Measurements from ENCODE around the gene OASL.

OASL gene

GRCh38 chr12:120994589-120995337 is 44.3 kb downstream of the OASL start:
- no peak overlapping the region for H3K27ac Mint-ChIP-seq
- no peaks in the 10 kb centered on the region for H3K4me1 Mint-ChIP-seq
- ATAC-seq (no peak), DNase-seq (no peak)
- H3K36me3 Mint-ChIP-seq (ENCODE audit: low read depth), result no peaks in the 10 kb centered on the region
- peaks cover 6% of the 10 kb centered on the region for H3K27me3 Mint-ChIP-seq
- H3K9me3 Mint-ChIP-seq, result no peaks in the 10 kb centered on the region
- H3K4me3 Mint-ChIP-seq, result no peak overlapping the region

- DNase-seq (no peak), ATAC-seq (no peak)
- Mint-ChIP-seq H3K4me3 (no peak overlapping the region), H3K27ac (no peak overlapping the region), H3K36me3 (ENCODE audit: low read depth) (no peaks in the 10 kb centered on the region), H3K4me1 (no peaks in the 10 kb centered on the region), H3K9me3 (no peaks in the 10 kb centered on the region), H3K27me3 (peaks cover 6% of the 10 kb centered on the region)
Measured at GRCh38 chr12:120994059-120994458, 45.0 kb downstream of the OASL start.

GRCh38 chr12:120993496-120993895 is 45.5 kb downstream of the OASL start:
- DNase-seq (no peak), ATAC-seq (no peak)
- Mint-ChIP-seq H3K4me3 (no peak overlapping the region), H3K27ac (no peak overlapping the region), H3K9me3 (no peaks in the 10 kb centered on the region), H3K27me3 (peaks cover 6% of the 10 kb centered on the region), H3K4me1 (no peaks in the 10 kb centered on the region), H3K36me3 (ENCODE audit: low read depth) (no peaks in the 10 kb centered on the region)

GRCh38 chr12:120992989-120993388 is 46.1 kb downstream of the OASL start:
- Mint-ChIP-seq H3K27ac (no peak overlapping the region), H3K9me3 (no peaks in the 10 kb centered on the region), H3K27me3 (peaks cover 8% of the 10 kb centered on the region), H3K4me1 (no peaks in the 10 kb centered on the region), H3K4me3 (no peak overlapping the region), H3K36me3 (ENCODE audit: low read depth) (no peaks in the 10 kb centered on the region)
- no peak for DNase-seq
- ATAC-seq, result no peak

GRCh38 chr12:120991965-120992364 is 47.1 kb downstream of the OASL start:
- Mint-ChIP-seq H3K27ac (no peak overlapping the region), H3K36me3 (ENCODE audit: low read depth) (no peaks in the 10 kb centered on the region), H3K9me3 (no peaks in the 10 kb centered on the region), H3K4me3 (no peak overlapping the region), H3K27me3 (peaks cover 8% of the 10 kb centered on the region), H3K4me1 (no peaks in the 10 kb centered on the region)
- ATAC-seq (no peak), DNase-seq (no peak)

DNA sequence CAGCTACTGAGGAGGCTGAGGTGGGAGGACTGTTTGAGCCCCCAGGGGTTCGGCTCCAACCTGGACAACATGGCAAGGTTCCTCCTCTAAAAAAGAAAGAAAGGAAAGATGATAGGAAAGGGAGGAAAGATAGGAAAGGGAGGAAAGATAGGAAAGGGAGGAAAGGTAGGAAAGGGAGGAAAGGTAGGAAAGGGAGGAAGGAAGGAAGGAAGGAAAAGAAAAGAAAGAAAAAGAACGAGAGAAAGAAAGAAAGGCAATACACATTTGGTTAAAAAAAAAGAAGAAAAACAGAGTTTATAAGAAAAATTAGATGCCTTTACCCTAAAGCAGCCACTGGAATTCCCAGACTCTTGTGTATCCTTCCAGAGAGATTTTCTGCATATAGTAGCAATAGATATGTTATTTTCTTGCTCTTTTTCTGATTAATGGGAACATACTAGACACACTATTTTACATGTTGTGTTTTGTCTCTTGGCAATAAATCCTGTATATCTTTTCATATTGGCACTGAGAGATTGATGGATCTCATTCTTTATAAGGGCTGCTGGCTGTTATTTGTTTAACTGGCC is 48.5 kb downstream of the OASL start:
- Mint-ChIP-seq H3K27me3 (peaks cover 6% of the 10 kb centered on the region), H3K36me3 (ENCODE audit: low read depth) (no peaks in the 10 kb centered on the region), H3K9me3 (no peaks in the 10 kb centered on the region), H3K4me1 (no peaks in the 10 kb centered on the region), H3K27ac (no peak overlapping the region), H3K4me3 (no peak overlapping the region)
- DNase-seq (no peak), ATAC-seq (no peak)

DNA sequence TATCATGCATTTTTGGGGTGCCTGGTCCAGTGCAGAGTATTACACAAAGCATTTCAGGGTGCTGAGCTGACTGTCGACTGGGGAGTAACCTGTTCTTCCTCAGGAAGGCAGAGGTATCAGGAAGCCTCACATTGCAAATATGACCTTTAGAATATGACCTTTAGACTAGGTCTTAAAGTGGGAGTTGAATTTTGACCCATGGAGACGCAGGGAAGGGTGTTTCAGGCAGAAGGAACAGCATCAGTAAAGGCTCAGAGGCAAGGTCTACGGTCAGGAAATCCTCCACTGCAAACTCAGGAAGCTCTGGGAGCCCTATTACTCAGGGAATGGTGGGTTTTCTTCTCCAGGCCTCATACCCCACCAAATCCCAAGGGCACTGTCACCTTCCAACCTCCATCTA is 49.4 kb downstream of the OASL start:
- ATAC-seq (no peak), DNase-seq (no peak)
- Mint-ChIP-seq H3K36me3 (ENCODE audit: low read depth) (no peaks in the 10 kb centered on the region), H3K27me3 (peaks cover 2% of the 10 kb centered on the region), H3K27ac (no peak overlapping the region), H3K9me3 (no peaks in the 10 kb centered on the region), H3K4me1 (no peaks in the 10 kb centered on the region), H3K4me3 (no peak overlapping the region)

DNA sequence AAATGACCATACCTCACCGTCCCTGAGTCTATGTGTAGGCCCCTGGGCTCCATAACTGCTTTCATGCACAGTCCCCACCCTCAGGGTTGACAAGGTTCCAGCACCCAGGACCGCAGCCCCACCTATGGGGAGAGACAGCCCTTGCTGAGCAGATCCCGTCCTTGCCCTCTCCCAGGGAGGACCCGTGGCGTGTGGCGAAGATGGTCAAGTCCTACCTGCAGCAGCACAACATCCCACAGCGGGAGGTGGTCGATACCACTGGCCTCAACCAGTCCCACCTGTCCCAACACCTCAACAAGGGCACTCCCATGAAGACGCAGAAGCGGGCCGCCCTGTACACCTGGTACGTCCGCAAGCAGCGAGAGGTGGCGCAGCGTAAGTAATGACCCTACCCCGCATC is 50.4 kb downstream of the OASL start:
- no peaks in the 10 kb centered on the region for H3K4me1 Mint-ChIP-seq
- peaks cover 2% of the 10 kb centered on the region for H3K27me3 Mint-ChIP-seq
- no peaks in the 10 kb centered on the region for H3K9me3 Mint-ChIP-seq
- H3K27ac Mint-ChIP-seq, result no peak overlapping the region
- ATAC-seq (no peak), DNase-seq (no peak)
- no peak overlapping the region for H3K4me3 Mint-ChIP-seq
- H3K36me3 Mint-ChIP-seq (ENCODE audit: low read depth), result no peaks in the 10 kb centered on the region

DNA sequence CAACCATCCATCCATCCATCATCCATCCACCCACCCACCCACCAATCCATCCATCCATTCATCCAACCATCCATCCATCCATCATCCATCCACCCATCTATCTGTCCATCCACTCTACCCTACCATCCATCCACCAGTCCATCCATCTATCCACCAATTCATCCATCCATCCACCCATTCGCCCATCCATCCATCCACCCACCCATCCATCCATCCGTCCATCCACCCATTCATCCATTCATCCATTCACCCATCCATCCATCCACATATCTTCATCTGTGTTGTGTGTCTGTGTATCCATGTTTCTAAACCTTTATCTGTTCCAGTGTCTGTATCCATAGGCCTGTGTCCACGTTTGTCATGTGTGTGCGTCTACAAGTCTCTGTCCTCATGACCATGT is 50.8 kb downstream of the OASL start:
- no peaks in the 10 kb centered on the region for H3K36me3 Mint-ChIP-seq (ENCODE audit: low read depth)
- peaks cover 2% of the 10 kb centered on the region for H3K27me3 Mint-ChIP-seq
- DNase-seq, result no peak
- no peak overlapping the region for H3K27ac Mint-ChIP-seq
- ATAC-seq, result no peak
- H3K4me3 Mint-ChIP-seq, result no peak overlapping the region
- no peaks in the 10 kb centered on the region for H3K4me1 Mint-ChIP-seq
- H3K9me3 Mint-ChIP-seq, result no peaks in the 10 kb centered on the region

- DNase-seq (no peak), ATAC-seq (no peak)
- Mint-ChIP-seq H3K36me3 (ENCODE audit: low read depth) (no peaks in the 10 kb centered on the region), H3K9me3 (no peaks in the 10 kb centered on the region), H3K27me3 (peaks cover 2% of the 10 kb centered on the region), H3K27ac (no peak overlapping the region), H3K4me3 (no peak overlapping the region), H3K4me1 (no peaks in the 10 kb centered on the region)
Measured at GRCh38 chr12:120984351-120984898, 54.6 kb downstream of the OASL start.

DNA sequence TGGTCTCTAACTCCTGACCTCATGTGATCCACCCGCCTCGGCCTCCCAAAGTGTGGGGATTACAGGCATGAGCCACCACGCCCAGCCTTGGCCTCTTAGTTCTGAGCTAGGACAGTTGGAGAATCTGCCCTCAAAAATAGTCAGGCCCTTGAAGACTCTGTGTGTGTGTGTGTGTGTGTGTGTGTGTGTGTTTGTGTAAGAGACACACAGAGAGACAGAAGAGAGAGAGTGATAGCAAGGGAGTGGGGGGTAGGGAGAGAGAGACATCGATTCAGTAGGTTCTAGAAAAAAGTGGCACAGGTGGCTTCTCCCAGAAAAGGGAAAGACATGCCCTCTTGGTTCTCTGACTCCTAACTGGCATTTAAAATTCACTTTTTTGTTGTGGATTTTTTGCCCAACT is 55.3 kb downstream of the OASL start:
- DNase-seq (no peak), ATAC-seq (no peak)
- peaks cover 2% of the 10 kb centered on the region for H3K27me3 Mint-ChIP-seq
- H3K4me1 Mint-ChIP-seq, result no peaks in the 10 kb centered on the region
- no peak overlapping the region for H3K27ac Mint-ChIP-seq
- H3K9me3 Mint-ChIP-seq, result no peaks in the 10 kb centered on the region
- H3K36me3 Mint-ChIP-seq (ENCODE audit: low read depth), result no peaks in the 10 kb centered on the region
- no peak overlapping the region for H3K4me3 Mint-ChIP-seq

- Mint-ChIP-seq H3K4me3 (no peak overlapping the region), H3K27me3 (no peaks in the 10 kb centered on the region), H3K27ac (no peak overlapping the region), H3K36me3 (ENCODE audit: low read depth) (no peaks in the 10 kb centered on the region), H3K9me3 (no peaks in the 10 kb centered on the region), H3K4me1 (no peaks in the 10 kb centered on the region)
- ATAC-seq (no peak), DNase-seq (no peak)
Measured at GRCh38 chr12:120982659-120983058, 56.4 kb downstream of the OASL start.

DNA sequence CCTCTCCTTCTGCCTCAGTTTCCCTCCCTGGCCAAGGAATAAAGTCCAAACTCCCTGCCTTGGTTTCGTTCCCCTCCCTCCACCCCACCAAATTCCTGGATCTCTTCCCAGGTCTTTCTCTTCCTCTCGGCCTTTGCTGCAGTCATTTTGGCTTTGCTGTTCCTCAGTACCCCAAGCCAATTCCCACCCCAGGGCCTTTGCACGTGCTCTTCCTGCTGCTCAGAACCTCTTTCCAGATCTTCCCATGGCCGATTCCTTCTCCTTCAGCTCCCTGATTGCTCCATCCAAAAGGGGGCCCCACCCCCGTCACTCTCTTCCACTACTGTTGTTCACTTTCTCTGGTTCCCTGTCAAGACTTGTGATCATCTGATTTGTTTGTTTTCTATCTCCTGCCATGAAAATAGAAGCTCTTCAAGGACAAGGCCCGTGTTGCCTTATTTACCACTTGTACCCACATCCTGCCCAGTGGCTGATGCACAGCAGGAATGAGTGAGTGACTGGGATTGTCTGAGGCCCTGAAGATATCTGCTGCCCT is 57.6 kb downstream of the OASL start:
- Mint-ChIP-seq H3K9me3 (no peaks in the 10 kb centered on the region), H3K27me3 (no peaks in the 10 kb centered on the region), H3K4me3 (no peak overlapping the region), H3K36me3 (ENCODE audit: low read depth) (no peaks in the 10 kb centered on the region), H3K27ac (no peak overlapping the region), H3K4me1 (no peaks in the 10 kb centered on the region)
- no peak for ATAC-seq
- DNase-seq, result no peak

- Mint-ChIP-seq H3K27ac (no peak overlapping the region), H3K36me3 (ENCODE audit: low read depth) (no peaks in the 10 kb centered on the region), H3K27me3 (no peaks in the 10 kb centered on the region), H3K9me3 (no peaks in the 10 kb centered on the region), H3K4me1 (no peaks in the 10 kb centered on the region), H3K4me3 (no peak overlapping the region)
- no peak for DNase-seq
- no peak for ATAC-seq
Measured at GRCh38 chr12:120980800-120981368, 58.2 kb downstream of the OASL start.

All from activated naive CD8-positive, alpha-beta T cell treated with anti-CD3 and anti-CD28 coated beads, Interleukin-2, amount 50 U/mL, for 24 hours (primary cell).